ENCODE measurements around the gene DMRT1.

GRCh38 chr9:950139-950538, 108.6 kb downstream of the DMRT1 start:
- TF ChIP-seq POLR2AphosphoS5 (IDR thresholded peaks at IDR 0.05; ENCODE audit: low read depth, low read length), result no peak
- TF ChIP-seq TAF1 (IDR thresholded peaks at IDR 0.05; ENCODE audit: borderline replicate concordance, insufficient read depth, low read length), result no peak

Data from PFSK-1 (cell line).